ENCODE results near the gene EGFR. TPM values are rescaled to one million over a fixed set of nuclear protein-coding genes. Genes with fewer than 3 reads are reported as not detected.

The EGFR gene
- polyA plus RNA-seq, 1 experiment: 62.6 TPM

DNA sequence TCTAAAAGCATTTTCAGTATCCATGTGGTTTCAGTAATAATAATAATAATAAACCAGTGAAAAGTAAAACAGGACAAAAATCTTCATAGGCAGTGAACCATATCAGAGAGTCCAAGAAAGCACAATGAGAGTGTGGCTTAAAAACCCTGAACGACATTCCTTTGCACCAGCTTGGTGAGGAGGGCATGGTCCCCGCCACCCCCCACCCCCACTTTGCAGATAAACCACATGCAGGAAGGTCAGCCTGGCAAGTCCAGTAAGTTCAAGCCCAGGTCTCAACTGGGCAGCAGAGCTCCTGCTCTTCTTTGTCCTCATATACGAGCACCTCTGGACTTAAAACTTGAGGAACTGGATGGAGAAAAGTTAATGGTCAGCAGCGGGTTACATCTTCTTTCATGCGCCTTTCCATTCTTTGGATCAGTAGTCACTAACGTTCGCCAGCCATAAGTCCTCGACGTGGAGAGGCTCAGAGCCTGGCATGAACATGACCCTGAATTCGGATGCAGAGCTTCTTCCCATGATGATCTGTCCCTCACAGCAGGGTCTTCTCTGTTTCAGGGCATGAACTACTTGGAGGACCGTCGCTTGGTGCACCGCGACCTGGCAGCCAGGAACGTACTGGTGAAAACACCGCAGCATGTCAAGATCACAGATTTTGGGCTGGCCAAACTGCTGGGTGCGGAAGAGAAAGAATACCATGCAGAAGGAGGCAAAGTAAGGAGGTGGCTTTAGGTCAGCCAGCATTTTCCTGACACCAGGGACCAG lies 172.5 kb downstream of the EGFR start:
- peak overlapping the region; percentile 91 for H3K27ac ChIP-seq (ENCODE audit: low read depth, low read length)
- no peaks in the 10 kb centered on the region for H3K27me3 ChIP-seq (ENCODE audit: control insufficient read depth, insufficient read depth, low read length)
- CTCF ChIA-PET: interaction anchor here (1.8 kb wide), 1 partner anchor 418 kb away, joined by 7 read pairs; no protein-coding TSS in a partner anchor
- TF ChIP-seq, protein P1, sequence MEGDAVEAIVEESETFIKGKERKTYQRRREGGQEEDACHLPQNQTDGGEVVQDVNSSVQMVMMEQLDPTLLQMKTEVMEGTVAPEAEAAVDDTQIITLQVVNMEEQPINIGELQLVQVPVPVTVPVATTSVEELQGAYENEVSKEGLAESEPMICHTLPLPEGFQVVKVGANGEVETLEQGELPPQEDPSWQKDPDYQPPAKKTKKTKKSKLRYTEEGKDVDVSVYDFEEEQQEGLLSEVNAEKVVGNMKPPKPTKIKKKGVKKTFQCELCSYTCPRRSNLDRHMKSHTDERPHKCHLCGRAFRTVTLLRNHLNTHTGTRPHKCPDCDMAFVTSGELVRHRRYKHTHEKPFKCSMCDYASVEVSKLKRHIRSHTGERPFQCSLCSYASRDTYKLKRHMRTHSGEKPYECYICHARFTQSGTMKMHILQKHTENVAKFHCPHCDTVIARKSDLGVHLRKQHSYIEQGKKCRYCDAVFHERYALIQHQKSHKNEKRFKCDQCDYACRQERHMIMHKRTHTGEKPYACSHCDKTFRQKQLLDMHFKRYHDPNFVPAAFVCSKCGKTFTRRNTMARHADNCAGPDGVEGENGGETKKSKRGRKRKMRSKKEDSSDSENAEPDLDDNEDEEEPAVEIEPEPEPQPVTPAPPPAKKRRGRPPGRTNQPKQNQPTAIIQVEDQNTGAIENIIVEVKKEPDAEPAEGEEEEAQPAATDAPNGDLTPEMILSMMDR (IDR thresholded peaks at IDR 0.05; ENCODE audit: low read depth, low read length): no peak
- POLR2A ChIA-PET: interaction anchor here (0.6 to 1.5 kb wide), 3 partner anchors 16 to 417 kb away, joined by 3 to 11 read pairs (median 4); no protein-coding TSS in a partner anchor
- H3K4me3 ChIP-seq (ENCODE audit: low read depth, low read length): no peak overlapping the region
- no peaks in the 10 kb centered on the region for H3K9me3 ChIP-seq (ENCODE audit: control insufficient read depth, insufficient read depth, low read length)
- DNase-seq (ENCODE audit: low read depth, low spot score): no peak

DNA sequence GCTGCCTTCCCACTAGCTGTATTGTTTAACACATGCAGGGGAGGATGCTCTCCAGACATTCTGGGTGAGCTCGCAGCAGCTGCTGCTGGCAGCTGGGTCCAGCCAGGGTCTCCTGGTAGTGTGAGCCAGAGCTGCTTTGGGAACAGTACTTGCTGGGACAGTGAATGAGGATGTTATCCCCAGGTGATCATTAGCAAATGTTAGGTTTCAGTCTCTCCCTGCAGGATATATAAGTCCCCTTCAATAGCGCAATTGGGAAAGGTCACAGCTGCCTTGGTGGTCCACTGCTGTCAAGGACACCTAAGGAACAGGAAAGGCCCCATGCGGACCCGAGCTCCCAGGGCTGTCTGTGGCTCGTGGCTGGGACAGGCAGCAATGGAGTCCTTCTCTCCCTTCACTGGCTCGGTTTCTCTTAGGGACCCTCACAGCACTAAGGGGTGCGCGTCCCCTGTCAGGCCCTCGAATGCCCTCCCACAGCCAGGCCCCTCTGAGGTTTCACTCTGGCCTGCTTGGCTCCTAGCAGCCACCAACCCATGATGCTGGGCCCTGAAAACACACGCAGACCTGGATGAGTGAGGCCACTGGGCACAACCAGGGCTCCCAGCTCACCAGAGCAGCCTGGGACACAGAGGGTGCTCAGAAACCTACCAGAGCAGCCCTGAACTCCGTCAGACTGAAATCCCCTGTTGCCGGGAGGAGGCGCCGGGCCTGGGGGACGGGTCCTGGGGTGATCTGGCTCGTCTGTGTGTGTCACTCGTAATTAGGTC lies 173.3 kb downstream of the EGFR start:
- Histone ChIP-seq H3K9me3 (ENCODE audit: control insufficient read depth, insufficient read depth, low read length) (no peaks in the 10 kb centered on the region), H3K4me3 (ENCODE audit: low read depth, low read length) (no peak overlapping the region), H3K27ac (ENCODE audit: low read depth, low read length) (peak overlapping the region; percentile 91), H3K27me3 (ENCODE audit: control insufficient read depth, insufficient read depth, low read length) (no peaks in the 10 kb centered on the region)
- ChIA-PET POLR2A (interaction anchor here (0.6 to 1.5 kb wide), 7 partner anchors 51 to 418 kb away, joined by 3 to 11 read pairs (median 4); no protein-coding TSS in a partner anchor), CTCF (interaction anchor here (0.6 to 1.8 kb wide), 3 partner anchors 11 to 418 kb away, joined by 4 to 7 read pairs (median 4); no protein-coding TSS in a partner anchor)
- TF ChIP-seq, protein P1 (IDR thresholded peaks at IDR 0.05; ENCODE audit: low read depth, low read length): peak; percentile 28; the same call in 1 of the 2 replicates
- DNase-seq (ENCODE audit: low read depth, low spot score): no peak

DNA sequence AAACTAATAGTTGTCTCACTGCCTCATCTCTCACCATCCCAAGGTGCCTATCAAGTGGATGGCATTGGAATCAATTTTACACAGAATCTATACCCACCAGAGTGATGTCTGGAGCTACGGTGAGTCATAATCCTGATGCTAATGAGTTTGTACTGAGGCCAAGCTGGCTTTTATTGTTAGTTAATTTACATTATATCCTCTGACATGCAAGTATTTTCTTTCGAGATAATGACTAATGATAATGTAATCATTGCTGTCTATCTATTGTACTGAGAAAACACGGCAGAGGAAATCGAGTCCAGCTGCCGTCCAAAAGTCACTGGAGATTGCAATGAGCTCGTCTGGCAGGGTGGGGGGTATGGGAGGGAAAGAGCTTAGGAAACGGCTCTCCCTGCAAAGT lies 173.9 kb downstream of the EGFR start:
- Histone ChIP-seq H3K27ac (ENCODE audit: low read depth, low read length) (peak overlapping the region; percentile 91), H3K4me3 (ENCODE audit: low read depth, low read length) (no peak overlapping the region), H3K27me3 (ENCODE audit: control insufficient read depth, insufficient read depth, low read length) (no peaks in the 10 kb centered on the region), H3K9me3 (ENCODE audit: control insufficient read depth, insufficient read depth, low read length) (no peaks in the 10 kb centered on the region)
- CTCF ChIA-PET: interaction anchor here (0.6 to 1.8 kb wide), 3 partner anchors 11 to 419 kb away, joined by 4 to 7 read pairs (median 4); no protein-coding TSS in a partner anchor
- DNase-seq (ENCODE audit: low read depth, low spot score): peak; percentile 52
- TF ChIP-seq, protein P1 (IDR thresholded peaks at IDR 0.05; ENCODE audit: low read depth, low read length): no peak
- POLR2A ChIA-PET: interaction anchor here (0.6 to 1.5 kb wide), 7 partner anchors 50 to 174 kb away, joined by 3 to 9 read pairs (median 4); partner anchors contain the start of gene EGFR

DNA sequence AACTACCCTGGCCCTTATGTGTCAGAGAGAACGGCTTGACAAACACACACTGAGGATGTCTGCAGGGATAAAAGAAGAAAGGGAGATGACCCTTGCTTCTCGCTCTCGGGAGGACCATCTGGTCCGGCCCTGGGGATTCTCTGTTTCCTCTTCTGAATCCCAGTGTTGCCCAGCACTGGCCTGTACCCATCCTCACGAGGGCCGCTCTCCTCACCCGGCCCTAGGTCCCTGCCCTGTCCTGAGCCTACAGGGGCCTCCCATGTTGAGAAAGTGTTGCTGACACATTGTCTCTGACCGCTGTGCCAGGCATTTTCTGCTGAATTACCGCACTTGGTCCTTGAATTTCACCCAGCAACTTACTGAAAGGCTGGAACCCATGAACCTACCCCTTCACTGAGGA lies 174.4 kb downstream of the EGFR start:
- Histone ChIP-seq H3K27ac (ENCODE audit: low read depth, low read length) (peak overlapping the region; percentile 85), H3K27me3 (ENCODE audit: control insufficient read depth, insufficient read depth, low read length) (no peaks in the 10 kb centered on the region), H3K9me3 (ENCODE audit: control insufficient read depth, insufficient read depth, low read length) (no peaks in the 10 kb centered on the region), H3K4me3 (ENCODE audit: low read depth, low read length) (no peak overlapping the region)
- DNase-seq (ENCODE audit: low read depth, low spot score): no peak
- ChIA-PET CTCF (interaction anchor here (1.3 to 1.8 kb wide), 2 partner anchors 24 to 420 kb away, joined by 4 to 7 read pairs; no protein-coding TSS in a partner anchor), POLR2A (interaction anchor here (0.9 to 1.4 kb wide), 5 partner anchors 52 to 174 kb away, joined by 3 to 9 read pairs (median 3); partner anchors contain the start of gene EGFR)
- TF ChIP-seq, protein P1 (IDR thresholded peaks at IDR 0.05; ENCODE audit: low read depth, low read length): no peak
